Skeletal muscle cell (primary cell): ENCODE measurements around the gene RIMKLA.

Source experiments
- DNase-seq: peaks from one replicate; pipeline ENCODE4 v3.0.0-alpha.2; 2010; ENCODE audit warnings: low read depth
- H3K4me3 ChIP-seq: 2 replicates; pipeline ENCODE4 v1.5.1; 2011; ENCODE audit warnings: low read depth, mild to moderate bottlenecking, control low read depth, low read length, moderate library complexity

RIMKLA gene

DNA sequence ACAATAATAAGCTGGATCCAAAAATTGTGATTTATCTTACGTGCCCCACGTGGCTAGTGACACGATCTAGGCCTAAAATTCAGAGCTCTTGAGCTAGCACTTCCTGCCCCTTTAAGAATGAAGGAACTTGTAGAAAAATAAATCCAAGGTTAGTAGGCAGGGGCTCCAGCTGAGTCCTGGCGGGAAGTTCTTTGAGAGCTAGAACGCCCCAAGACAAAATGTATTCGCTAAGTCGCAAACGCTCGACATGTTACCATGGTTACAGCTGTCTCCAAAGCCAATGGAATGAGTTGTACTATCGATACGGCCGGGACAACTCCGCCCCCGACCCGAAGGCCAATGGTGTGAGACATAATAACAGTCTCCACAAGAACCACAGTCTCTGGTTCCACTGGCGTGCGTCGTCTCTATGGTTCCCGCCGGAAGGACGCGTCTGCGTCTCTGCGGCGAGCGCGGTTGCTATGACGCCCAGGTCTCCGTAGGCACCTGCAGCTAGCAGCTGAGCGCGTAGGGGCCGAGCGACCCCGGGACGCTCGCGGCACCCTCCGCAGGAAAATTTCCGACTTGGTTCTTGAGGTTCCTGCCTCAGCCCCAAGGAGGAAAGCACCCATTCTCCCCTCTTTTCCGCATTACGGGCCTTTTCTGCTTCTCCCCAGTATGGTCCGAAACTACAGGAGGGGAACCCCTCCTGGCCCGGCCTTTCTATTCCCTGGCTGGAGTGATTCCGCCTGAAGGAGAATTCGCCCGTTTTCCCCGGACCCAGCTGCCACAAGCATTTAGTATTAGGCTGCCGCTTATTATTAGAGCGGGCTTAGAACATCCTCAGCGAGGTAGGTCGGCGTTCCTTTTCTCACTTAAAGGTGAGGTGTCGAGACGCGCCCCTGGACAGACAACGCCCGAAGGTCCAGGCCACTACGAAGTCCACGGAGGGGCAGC is 82.5 kb downstream of the RIMKLA start, which contains the start of gene CCDC30:
CCDC30 (plus strand) TSS at position 459 of the 936 bp plus-strand sequence. CDS start 17,266 bp downstream, outside the sequence.
- peak within 1 kb of the TSS; percentile 78 for H3K4me3 ChIP-seq
- DNase-seq = peak; percentile 94

DNA sequence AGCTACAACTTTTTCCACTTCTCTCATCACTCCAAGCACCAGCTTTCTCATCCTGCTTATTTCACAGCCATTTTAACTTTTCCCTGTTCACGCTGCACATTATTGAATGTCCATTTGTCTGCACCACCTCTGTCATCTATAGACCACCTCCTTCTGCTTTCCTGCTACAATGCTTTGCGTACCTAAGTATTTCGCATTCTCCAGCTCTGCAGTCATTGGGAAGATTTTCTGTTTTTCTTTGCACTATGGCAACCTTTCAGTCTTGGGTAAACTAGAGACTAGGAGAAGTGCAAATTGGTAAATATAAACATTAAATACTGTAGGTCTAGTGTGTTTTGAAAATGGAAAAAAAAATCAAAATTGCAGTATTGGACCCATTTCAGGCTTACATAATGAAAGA is 83.3 kb downstream of the RIMKLA start:
- H3K4me3 ChIP-seq = peak overlapping the region; percentile 78
- DNase-seq = no peak

DNA sequence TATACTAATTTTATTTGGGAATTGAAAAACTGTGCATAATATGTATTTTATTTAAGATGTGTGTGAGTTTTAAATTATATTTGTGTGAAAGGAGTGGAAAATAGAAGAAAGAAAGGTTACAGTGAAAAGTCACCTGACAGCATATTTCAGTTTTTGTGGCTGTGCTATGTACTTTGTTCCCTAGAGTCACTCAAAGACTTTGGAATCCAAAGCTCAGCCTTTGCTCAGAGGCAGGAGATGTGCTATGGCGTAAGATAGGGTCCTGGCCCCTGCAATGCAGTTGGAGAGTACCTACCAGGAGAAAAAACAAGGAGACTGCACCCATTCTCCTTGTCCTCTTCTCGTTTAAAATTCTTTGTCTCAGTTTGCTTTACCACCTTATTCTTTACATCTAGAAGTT is 85.4 kb downstream of the RIMKLA start:
- no peak for DNase-seq
- H3K4me3 ChIP-seq = no peak overlapping the region

DNA sequence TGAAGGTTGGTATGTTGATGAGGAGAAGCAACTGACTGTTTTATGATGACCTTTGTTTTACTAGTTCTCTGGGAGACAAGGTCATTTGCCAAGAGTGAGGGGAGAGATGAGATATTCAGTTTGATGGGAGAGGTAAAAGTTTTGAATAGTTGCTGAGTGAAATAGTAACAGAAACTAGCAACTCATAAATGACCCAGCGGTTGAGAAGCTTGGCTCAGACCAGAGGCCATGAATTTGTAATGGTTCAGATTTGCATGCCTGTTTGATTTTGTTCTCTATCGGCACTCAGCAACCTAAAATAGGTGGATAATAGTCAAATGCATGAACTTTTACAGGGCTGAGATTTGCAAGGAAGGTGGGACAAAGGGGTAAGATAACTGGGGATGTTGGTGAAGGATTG is 89.1 kb downstream of the RIMKLA start:
- H3K4me3 ChIP-seq = no peak overlapping the region
- no peak for DNase-seq
